K562 (cell line): ENCODE data around the gene TOR3A. TPM values are rescaled to one million over a fixed set of nuclear protein-coding genes. Genes with fewer than 3 reads are reported as not detected.
A peak's percentile ranks its signal among the peaks of the same experiment; 100 is the strongest.

Experiments used
- CHD1 ChIP-seq: fragments of 200-600 bp; sonication (generic); IDR thresholded peaks from one replicate; pipeline ENCODE4 v1.6.1; 2012; ENCODE audit warnings: mild to moderate bottlenecking, moderate library complexity, low read length, inconsistent platforms
- HDAC1 ChIP-seq, 2 experiments: fragments of 450-650 bp; IDR thresholded peaks; 2 replicates each; pipeline ENCODE4 v1.6.1; 2016 to 2017; ENCODE audit warnings: inconsistent platforms in 1 of 2, mild to moderate bottlenecking in 1 of 2, moderate library complexity in 1 of 2
- HDGF ChIP-seq: fragments of 450-650 bp; IDR thresholded peaks from 2 replicates; pipeline ENCODE4 v1.6.1; 2016
- HNRNPK ChIP-seq: fragments of 200-400 bp; formaldehyde crosslinking; IDR thresholded peaks from one replicate; pipeline ENCODE4 v1.6.1; 2018; ENCODE audit warnings: mild to moderate bottlenecking, low read depth, low read length; ENCODE audit not compliant: poor library complexity, severe bottlenecking
- IFI16 ChIP-seq: fragments of 250-450 bp; sonication (Bioruptor Pico); IDR thresholded peaks from 2 replicates; pipeline ENCODE4 v2.1.2; 2022; ENCODE audit warnings: mild to moderate bottlenecking, inconsistent platforms
- IRF1 ChIP-seq: sonication (generic); formaldehyde crosslinking; IDR thresholded peaks from 2 replicates; pipeline ENCODE4 v1.8.0; 2022; ENCODE audit warnings: missing genetic modification reagents, mild to moderate bottlenecking, borderline replicate concordance
- JUNB ChIP-seq: fragments of 450-650 bp; formaldehyde crosslinking; conservative IDR thresholded peaks from 2 replicates; pipeline ENCODE4 v1.4.0; 2020; ENCODE audit warnings: mild to moderate bottlenecking
- L3MBTL2 ChIP-seq: fragments of 450-650 bp; IDR thresholded peaks from 2 replicates; pipeline ENCODE4 v1.6.1; 2016; ENCODE audit warnings: mild to moderate bottlenecking, moderate library complexity
- MAX ChIP-seq: sonication (generic); formaldehyde crosslinking; IDR thresholded peaks from 2 replicates; pipeline ENCODE4 v1.9.0; 2022; ENCODE audit warnings: mild to moderate bottlenecking, missing genetic modification reagents
- MBD2 ChIP-seq: sonication (generic); IDR thresholded peaks from 2 replicates; pipeline ENCODE4 v1.6.1; 2016; ENCODE audit warnings: low read depth, borderline replicate concordance
- MTA3 ChIP-seq: fragments of 450-650 bp; formaldehyde crosslinking; IDR thresholded peaks from 2 replicates; pipeline ENCODE4 v1.6.1; 2017; ENCODE audit warnings: mild to moderate bottlenecking, borderline replicate concordance
- NCOA1 ChIP-seq: fragments of 450-650 bp; IDR thresholded peaks from 2 replicates; pipeline ENCODE4 v1.6.1; 2016; ENCODE audit warnings: low read depth
- NCOA6 ChIP-seq: fragments of 450-650 bp; IDR thresholded peaks from 2 replicates; pipeline ENCODE4 v1.6.1; 2017; ENCODE audit warnings: mild to moderate bottlenecking
- NR1H2 ChIP-seq: sonication (generic); formaldehyde crosslinking; IDR thresholded peaks from 2 replicates; pipeline ENCODE4 v1.4.0; 2020; ENCODE audit warnings: mild to moderate bottlenecking, missing genetic modification reagents
- POLR3A ChIP-seq: IDR thresholded peaks from 2 replicates; pipeline ENCODE4 v1.6.1; 2011; ENCODE audit warnings: borderline replicate concordance, mild to moderate bottlenecking, moderate library complexity; ENCODE audit not compliant: insufficient read length, insufficient read depth; ENCODE audit errors: extremely low read depth
- RBM39 ChIP-seq: fragments of 200-400 bp; formaldehyde crosslinking; optimal IDR thresholded peaks from 2 replicates; pipeline ENCODE3; 2018; ENCODE audit warnings: low read depth, low read length
- SAFB ChIP-seq: fragments of 200-400 bp; formaldehyde crosslinking; IDR thresholded peaks from 2 replicates; pipeline ENCODE4 v1.6.1; 2017; ENCODE audit warnings: low read depth, low read length, borderline replicate concordance
- THAP12 ChIP-seq: fragments of 250-450 bp; sonication (Bioruptor Pico); IDR thresholded peaks from 2 replicates; pipeline ENCODE4 v1.9.0; 2021; ENCODE audit warnings: mild to moderate bottlenecking, inconsistent platforms
- U2AF1 ChIP-seq: fragments of 200-400 bp; formaldehyde crosslinking; optimal IDR thresholded peaks from 2 replicates; pipeline ENCODE3; 2017; ENCODE audit warnings: mild to moderate bottlenecking, low read depth, low read length, moderate library complexity
- USF1 ChIP-seq: sonication (generic); formaldehyde crosslinking; IDR thresholded peaks from 2 replicates; pipeline ENCODE4 v1.9.0; 2022; ENCODE audit warnings: mild to moderate bottlenecking, missing genetic modification reagents
- ZBTB34 ChIP-seq: fragments of 250-450 bp; sonication (Bioruptor Pico); IDR thresholded peaks from 2 replicates; pipeline ENCODE4 v1.8.0; 2021; ENCODE audit warnings: mild to moderate bottlenecking, moderate library complexity
- ZBTB7A ChIP-seq: IDR thresholded peaks from 2 replicates; pipeline ENCODE4 v1.6.1; 2011; ENCODE audit warnings: low read depth, mild to moderate bottlenecking, low read length, moderate library complexity, borderline replicate concordance; ENCODE audit not compliant: control insufficient read depth
- polyA plus RNA-seq, 8 experiments: library from polyadenylated mRNA; depleted of rRNA in 4 of 8; stranded (reverse) in 5 of 8; unstranded in 3 of 8; fragments of >200 nt; fragmentation: Nextera tagmentation in 2 of 8; fragmentation: Illumina TruSeq in 1 of 8; extraction: Ambion mirVana in 2 of 8; extraction: Trizol in 1 of 8; gene quantifications; 2 replicates each; pipeline versions ENCODE4 v1.2.1 to v1.2.3, GENCODE V29; 2011 to 2014; ENCODE audit warnings: inconsistent platforms in 1 of 8, missing spikeins in 1 of 8
- total RNA-seq, 7 experiments: library from RNA; depleted of rRNA in 6 of 7; stranded (reverse); fragments of >200 nt in 6 of 7; fragmentation: Illumina TruSeq in 2 of 7; extraction: Trizol in 2 of 7; gene quantifications; 2 replicates each; pipeline versions ENCODE4 v1.2.1 to v1.2.3, GENCODE V29; 2011 to 2021; ENCODE audit warnings: low replicate concordance in 1 of 7

The TOR3A gene
- total and polyA plus RNA-seq, 9 of the 15 experiments (the other 6 are each of a cell fraction or from before 2014, with no cell fraction given), result 7.9 to 94.5 (median 39.7) TPM

DNA sequence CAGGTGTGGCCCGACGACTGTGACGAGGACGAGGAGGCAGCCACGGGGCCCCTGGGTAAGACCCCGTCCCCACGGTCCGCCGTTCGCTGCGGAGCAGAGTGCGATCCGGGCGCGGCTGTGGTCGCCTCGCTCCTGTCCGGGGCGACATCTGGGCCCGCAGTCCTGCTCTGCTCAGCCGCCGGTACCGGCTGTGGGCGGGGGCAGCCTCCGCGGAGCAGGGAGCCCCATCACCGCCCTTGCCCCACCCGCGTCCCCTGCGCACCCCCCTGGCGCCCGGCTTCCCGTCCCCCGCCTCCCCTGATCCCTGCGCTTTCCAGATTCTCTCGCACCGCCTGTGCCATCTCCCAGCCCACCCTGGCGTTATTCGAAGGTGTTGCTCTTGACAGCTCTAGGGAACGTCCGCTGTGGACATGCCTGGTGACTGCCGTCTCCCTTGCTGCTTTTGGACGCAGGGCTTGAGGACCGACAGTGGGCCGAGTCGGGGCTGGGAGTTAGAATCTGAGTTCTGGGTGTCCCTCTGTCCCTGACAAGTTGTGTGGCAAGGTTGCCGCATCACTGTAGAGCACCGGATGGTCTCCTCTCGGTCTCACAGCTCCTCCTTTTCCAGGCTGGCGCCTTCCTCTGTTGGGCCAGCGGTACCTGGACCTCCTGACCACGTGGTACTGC, 596 bp downstream of the TOR3A start (continued):
- peak; percentile 84 for TF ChIP-seq USF1
- TF ChIP-seq POLR3A, result no peak
- no peak for TF ChIP-seq JUNB (CRISPR knock-in tag)
- peak; percentile 81 for TF ChIP-seq L3MBTL2
- no peak for TF ChIP-seq SAFB
- TF ChIP-seq NR1H2, result no peak
- no peak for TF ChIP-seq MBD2
- 0 out of 2 replicates have a peak, but pooled peaks have one; percentile 17 for TF ChIP-seq ZBTB7A
- TF ChIP-seq MTA3, result 0 out of 2 replicates have a peak, but pooled peaks have one; percentile 10
- peak; percentile 28 for TF ChIP-seq U2AF1
- TF ChIP-seq HDGF, result no peak
- TF ChIP-seq ZBTB34 (CRISPR knock-in tag), result no peak
- 0 out of 2 replicates have a peak, but pooled peaks have one; percentile 86 for TF ChIP-seq IRF1 (CRISPR knock-in tag)
- TF ChIP-seq MAX (CRISPR knock-in tag), result peak; percentile 85
- peak; percentile 23; the same call in 1 of the 2 replicates for TF ChIP-seq THAP12 (CRISPR knock-in tag)
- peak; percentile 71 for TF ChIP-seq HNRNPK
- 0 out of 2 replicates have a peak, but pooled peaks have one; percentile 38 for TF ChIP-seq NCOA1
- TF ChIP-seq NCOA6, result peak; percentile 24; the same call in 1 of the 2 replicates
- no peak for TF ChIP-seq IFI16 (CRISPR knock-in tag)
- peak; percentile 8 for TF ChIP-seq CHD1
- no peak for TF ChIP-seq RBM39
- TF ChIP-seq HDAC1 (IDR thresholded peaks at IDR 0.05), result no peak; a peak in 1 of 4 replicates
